T-helper 9 cell (primary cell): ENCODE data around the gene CRYBA2.

Source experiments
- DNase-seq: peaks from one replicate; pipeline ENCODE4 v3.0.0-alpha.2; 2020

The CRYBA2 gene

GRCh38 chr2:218981881-218982585 lies 11.2 kb downstream of the CRYBA2 start:
- no peak for DNase-seq

DNA sequence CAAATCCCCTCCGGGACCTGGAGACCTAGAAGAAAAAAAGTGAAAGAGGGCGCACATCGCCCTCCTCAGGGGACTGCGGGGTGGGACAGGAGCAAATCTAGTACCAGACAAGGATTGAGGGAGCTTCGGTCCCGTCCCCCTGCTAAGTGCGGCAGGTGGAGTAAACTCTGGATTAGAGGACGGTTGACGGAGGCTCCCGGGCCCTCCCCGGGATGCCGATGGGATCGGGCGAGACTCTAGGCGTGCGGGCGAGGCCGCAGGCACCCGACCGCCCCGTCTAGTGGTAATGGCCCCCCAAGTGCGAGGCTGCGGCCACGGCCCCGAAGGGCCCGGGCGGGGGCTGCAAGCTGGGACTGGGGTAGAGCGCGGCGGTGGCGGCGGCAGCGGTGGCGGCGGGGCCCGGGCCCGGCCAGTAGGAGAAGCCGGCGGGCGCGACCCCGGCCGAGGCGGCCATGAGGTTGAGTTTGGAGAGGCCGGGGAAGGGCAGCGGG lies 11.8 kb downstream of the CRYBA2 start:
- no peak for DNase-seq

DNA sequence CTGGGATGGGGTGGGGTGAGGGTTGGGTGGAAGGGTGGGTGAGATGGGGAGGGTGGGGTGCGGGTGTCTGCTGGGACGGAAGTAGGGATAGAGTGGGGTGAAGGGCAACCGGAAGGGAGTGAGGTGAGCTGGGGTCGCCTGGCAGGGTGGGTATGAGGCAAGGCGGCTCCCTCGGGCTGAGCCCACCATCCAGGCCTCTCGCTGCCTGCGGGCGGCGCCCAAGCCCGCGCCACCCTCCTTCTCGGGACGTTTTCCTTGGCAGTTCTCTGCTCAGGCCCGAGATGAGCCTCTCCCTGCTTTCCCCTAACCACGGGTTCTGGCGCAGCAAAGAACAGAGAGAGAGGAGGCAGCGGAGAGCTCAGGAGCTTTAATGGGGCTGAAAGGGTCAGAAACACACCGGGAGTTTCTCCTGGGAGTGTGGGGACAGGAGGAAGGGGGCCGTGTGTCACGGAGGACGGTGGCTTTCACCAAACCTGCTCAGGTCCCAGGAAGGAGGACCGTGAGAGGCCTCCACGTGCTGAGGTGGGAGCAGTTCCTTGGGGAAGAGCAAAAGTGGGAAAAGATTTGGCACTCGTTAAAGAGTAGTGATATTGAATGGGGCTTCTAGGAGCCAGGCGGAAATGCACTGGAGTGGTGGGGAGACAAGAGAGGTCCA lies 12.4 kb downstream of the CRYBA2 start:
- no peak for DNase-seq

DNA sequence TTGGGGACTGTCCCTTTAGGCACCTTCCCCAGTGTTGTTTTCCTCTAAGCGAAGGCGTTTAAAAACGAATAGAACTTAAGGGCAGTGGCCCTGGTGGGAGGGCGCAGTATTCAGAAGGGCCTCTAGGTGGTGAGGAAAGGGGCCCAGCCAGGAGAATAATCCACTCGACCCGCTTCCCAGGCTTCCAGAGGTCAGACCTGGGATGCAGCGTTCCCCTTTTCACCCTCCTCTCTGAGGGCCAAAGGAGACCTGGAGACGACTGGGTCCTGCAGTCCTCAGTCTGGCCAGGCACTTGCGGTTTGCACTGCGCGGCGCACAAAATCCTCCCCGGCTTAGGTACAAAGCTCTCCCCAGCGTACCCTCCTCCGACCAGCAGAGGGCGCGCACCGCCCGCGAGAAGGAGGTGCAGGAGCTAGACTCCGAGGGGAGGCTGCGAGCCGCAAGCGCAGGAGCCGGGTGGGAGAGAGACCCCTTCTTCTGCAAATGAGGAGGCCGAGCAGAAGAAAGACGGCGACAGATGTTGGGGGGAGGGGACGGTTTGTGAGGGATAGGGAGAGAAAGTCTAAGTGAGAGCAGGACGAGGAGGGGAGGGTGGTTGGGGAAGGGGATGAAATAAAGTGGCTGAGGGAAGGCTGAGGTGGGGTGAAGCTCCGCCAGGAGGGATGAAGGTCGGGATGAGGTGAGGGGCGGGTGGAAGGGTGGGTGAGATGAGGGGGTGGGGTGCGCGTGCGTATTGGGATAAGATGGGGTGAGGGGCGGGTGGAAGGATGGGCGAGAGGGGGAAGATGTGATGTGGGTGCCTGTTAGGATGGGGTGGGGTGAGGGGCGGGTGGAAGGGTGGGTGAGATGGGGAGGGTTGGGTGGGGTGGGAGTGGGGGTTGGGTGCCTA lies 13.1 kb downstream of the CRYBA2 start:
- peak; percentile 78 for DNase-seq

DNA sequence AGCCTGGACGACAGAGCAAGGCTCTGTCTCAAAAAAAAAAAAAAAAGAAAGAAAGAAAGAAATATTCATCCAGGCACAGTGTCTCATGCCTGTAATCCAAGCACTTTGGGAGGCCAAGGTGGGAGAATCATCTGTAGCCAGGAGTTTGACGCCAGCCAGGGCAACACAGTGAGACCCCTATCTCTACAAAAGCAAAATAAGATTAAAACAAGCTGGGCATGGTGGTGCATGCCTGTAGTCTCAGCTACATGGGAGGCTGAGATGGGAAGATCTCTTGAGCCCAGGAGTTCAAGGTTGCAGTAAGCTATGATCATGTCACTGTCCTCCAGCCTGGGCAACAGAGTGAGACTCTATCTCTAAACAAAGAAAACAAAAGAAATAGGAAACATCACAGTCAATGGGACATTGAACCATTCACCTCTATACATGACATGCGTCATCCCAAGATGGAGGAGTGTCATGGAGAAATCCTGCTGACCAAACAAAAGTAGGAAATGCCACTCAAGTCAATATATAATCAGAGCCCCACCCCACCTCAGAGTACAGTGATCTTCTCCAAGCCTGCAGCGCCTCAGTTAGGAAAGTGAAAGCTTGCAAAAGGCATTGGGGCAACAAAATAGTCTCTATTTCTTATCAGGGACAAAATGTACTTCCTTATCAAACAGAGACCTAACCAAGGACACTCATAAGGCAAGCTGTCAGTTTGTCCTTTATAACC lies 18.0 kb downstream of the CRYBA2 start:
- DNase-seq, result no peak

- DNase-seq, result no peak
These were observed 22.3 kb downstream of the CRYBA2 start for GRCh38 chr2:218970894-218971293.

- DNase-seq, result no peak
These were observed 29.0 kb downstream of the CRYBA2 start for GRCh38 chr2:218964041-218964771.

DNA sequence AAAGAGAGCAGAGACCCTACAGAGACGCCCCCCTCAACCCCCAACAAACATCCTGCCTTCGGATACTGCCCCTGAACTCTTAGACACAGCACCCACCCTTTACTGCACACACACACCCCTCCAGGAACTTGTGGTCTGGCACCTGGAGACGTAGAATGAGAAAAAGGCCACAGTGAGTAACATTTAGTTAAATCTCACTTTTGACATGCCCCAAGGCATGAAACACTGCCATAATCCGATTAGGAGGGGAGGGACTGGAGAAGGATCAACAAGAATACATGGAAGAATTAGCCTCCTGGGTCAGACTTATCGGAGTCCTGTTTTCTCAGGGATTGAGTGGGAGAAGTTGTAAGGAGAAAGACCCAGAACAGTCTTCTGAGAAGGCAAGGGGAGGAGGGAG lies 29.6 kb downstream of the CRYBA2 start:
- DNase-seq, result no peak

DNA sequence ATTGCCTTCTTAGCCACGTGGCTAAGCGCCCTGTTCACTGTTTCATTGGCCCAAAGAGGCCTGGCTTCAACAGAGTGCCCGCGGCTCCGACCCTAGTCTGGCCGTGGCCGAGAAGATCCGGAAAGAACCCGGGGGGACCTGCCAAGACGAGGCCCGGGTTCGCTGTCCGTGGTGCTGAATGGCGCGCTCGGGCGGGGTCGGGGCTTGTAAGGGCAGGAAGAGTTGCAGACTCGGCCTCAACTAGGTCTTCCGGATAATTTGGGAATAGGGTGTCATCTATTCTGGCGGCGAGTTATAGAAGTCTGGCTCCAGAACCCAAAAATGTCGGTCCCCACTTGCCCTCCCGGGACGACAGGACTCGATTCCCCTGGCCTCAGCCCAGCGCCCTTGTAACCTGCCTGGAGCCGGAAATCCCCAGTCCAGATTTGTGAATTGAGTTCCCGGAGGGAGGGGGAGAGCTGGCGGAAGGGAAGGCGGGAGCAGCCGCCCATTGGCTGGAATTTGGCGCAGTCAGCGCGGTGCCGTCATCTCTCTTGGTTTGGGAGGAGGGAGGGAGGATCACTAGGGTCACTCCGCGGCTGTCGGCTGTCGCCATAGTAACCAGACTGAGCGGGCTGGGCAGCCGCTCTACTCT lies 30.2 kb downstream of the CRYBA2 start:
- peak; percentile 55 for DNase-seq

- no peak for DNase-seq
These were observed 31.3 kb downstream of the CRYBA2 start for GRCh38 chr2:218961651-218962570.

GRCh38 chr2:218961229-218961628 lies 32.0 kb downstream of the CRYBA2 start:
- DNase-seq, result no peak

- no peak for DNase-seq
These were observed 32.7 kb downstream of the CRYBA2 start for GRCh38 chr2:218960309-218961165.

DNA sequence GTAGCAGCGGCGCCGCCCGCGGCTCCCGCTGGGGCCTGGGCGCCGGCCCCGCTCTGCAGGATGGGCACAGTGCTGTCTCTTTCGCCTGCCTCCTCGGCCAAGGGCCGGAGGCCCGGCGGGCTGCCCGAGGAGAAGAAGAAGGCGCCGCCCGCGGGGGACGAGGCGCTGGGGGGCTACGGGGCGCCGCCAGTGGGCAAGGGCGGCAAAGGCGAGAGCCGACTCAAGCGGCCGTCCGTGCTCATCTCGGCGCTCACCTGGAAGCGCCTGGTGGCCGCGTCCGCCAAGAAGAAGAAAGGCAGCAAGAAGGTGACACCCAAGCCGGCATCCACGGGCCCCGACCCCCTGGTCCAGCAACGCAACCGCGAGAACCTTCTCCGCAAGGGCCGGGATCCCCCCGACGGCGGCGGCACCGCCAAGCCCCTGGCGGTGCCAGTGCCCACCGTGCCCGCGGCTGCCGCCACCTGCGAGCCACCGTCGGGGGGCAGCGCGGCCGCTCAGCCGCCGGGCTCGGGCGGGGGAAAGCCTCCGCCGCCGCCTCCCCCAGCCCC lies 33.4 kb downstream of the CRYBA2 start:
- DNase-seq, result no peak

DNA sequence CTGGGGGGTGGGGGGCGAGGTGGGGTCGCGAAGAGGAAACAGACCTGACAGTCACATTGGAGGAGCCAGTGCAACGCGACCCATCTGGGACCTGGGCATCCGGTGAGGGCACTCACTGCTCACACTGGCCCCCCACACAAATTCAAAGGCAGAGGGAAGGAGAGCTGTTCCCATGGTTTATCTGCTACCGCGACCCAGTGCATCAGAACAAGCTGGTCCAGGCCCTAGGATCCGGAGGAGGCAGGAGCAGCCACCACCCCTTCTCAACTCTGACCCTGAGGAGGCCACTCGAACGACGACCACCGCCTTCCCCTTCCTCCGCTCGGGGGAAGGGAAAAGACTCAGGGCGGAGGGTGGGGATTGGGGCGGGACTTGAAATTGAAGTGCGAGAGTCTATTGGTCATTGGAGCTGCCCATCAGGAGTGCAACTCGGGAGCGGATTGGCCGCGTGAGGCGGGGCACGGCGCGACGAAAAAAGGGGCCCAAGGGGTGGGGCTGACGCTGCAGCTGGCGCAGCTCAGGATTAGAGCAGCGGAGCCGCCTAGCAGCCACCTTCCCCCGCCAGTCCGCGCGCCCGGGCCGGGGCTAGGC lies 34.0 kb downstream of the CRYBA2 start, which contains the start of gene CDK5R2:
CDK5R2 (plus strand) TSS at position 526 of the 591 bp plus-strand sequence. CDS start 155 bp downstream, outside the sequence.
- DNase-seq, result no peak

GRCh38 chr2:218958276-218958675 lies 34.9 kb downstream of the CRYBA2 start:
- no peak for DNase-seq

GRCh38 chr2:218957671-218958070 lies 35.6 kb downstream of the CRYBA2 start:
- no peak for DNase-seq

GRCh38 chr2:218956039-218956438 lies 37.2 kb downstream of the CRYBA2 start:
- no peak for DNase-seq

DNA sequence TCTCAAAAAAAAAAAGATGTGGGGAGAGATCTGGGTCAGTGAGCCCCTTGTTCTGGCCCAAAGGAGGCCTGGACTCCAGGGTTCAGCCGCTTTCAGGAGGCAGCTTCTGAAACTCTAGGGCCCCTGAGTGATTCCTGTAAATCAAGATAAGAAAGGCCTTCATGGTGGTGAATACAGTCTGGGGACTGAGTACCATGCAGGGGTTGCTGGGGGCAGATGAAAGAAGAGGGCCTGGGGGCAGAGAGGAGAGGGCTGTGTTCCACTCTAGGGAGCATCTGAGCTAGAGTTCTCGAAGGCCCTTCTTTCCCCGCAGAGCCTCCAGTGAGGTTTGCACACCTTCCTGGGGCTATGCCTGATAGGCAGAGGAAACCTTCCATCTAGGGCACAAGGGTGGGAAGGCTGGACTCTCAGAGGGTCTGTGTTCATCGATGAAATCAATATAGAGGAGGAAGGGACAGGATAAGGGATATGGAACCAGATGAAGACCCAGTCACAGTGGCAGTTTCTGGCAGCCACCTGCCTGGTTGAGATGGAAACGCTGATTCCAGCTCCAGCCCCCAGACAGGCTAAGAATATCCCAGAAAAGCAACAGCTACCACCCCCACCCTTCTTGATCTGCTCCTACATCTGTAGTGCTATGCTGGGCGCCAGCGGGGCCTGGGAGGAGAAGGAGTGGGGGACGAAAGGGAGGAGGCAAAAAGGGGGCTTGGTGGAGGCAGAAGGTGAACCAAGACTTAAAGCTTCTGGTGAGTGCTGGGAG lies 38.5 kb downstream of the CRYBA2 start:
- no peak for DNase-seq
